Mucosa of rectum (tissue), 2 donors: ENCODE results near the gene NTN1.

ENCODE experiments used
- H3K27ac ChIP-seq, 2 donors: one replicate each; pipeline ENCODE4 v1.7.0; 2013; ENCODE audit warnings: inconsistent platforms in 2 of 2, low read depth in 2 of 2, low read length in 2 of 2
- H3K27me3 ChIP-seq, 2 donors: one replicate each; pipeline ENCODE4 v1.7.0; 2013; ENCODE audit warnings: low read length in 2 of 2; ENCODE audit not compliant: control insufficient read depth in 2 of 2, insufficient read depth in 2 of 2
- H3K36me3 ChIP-seq, 2 donors: one replicate each; pipeline ENCODE4 v1.7.0; 2013; ENCODE audit warnings: low read length in 2 of 2; ENCODE audit not compliant: control insufficient read depth in 2 of 2, insufficient read depth in 2 of 2
- H3K4me1 ChIP-seq, 2 donors: one replicate each; pipeline ENCODE4 v1.7.0; 2013; ENCODE audit warnings: low read length in 2 of 2, mild to moderate bottlenecking in 1 of 2; ENCODE audit not compliant: control insufficient read depth in 2 of 2, insufficient read depth in 2 of 2
- H3K4me3 ChIP-seq, 2 donors: one replicate each; pipeline ENCODE4 v1.7.0; 2013; ENCODE audit warnings: low read length in 2 of 2
- H3K9ac ChIP-seq, 2 donors: one replicate each; pipeline ENCODE4 v1.7.0; 2013; ENCODE audit warnings: low read length in 2 of 2, low read depth in 1 of 2, mild to moderate bottlenecking in 1 of 2
- H3K9me3 ChIP-seq, 2 donors: one replicate each; pipeline ENCODE4 v1.7.0; 2013; ENCODE audit warnings: low read length in 2 of 2; ENCODE audit not compliant: control insufficient read depth in 2 of 2
- donor health status: healthy.
- donor health status: Normal muscosa, but diverticular disease.

Gene NTN1

GRCh38 chr17:9202532-9202931 lies 181.2 kb downstream of the NTN1 start:
- Histone ChIP-seq H3K4me1 (peaks cover 17 to 19% of the 10 kb centered on the region in 2 donors), H3K9me3 (no peaks in the 10 kb centered on the region), H3K36me3 (no peaks in the 10 kb centered on the region), H3K9ac (no peak overlapping the region), H3K27me3 (no peaks in the 10 kb centered on the region), H3K4me3 (no peak overlapping the region), H3K27ac (no peak overlapping the region)

- H3K9ac ChIP-seq: no peak overlapping the region
- no peaks in the 10 kb centered on the region for H3K27me3 ChIP-seq
- no peaks in the 10 kb centered on the region for H3K9me3 ChIP-seq
- H3K36me3 ChIP-seq: no peaks in the 10 kb centered on the region
- no peak overlapping the region for H3K4me3 ChIP-seq
- peaks cover 18 to 22% of the 10 kb centered on the region in 2 donors for H3K4me1 ChIP-seq
- no peak overlapping the region for H3K27ac ChIP-seq
Measured at GRCh38 chr17:9203771-9204425, 182.6 kb downstream of the NTN1 start.

- H3K4me1 ChIP-seq: peaks cover 18 to 22% of the 10 kb centered on the region in 2 donors
- no peak overlapping the region for H3K27ac ChIP-seq
- no peaks in the 10 kb centered on the region for H3K36me3 ChIP-seq
Measured at GRCh38 chr17:9204637-9205329, 183.5 kb downstream of the NTN1 start.

GRCh38 chr17:9205520-9206409 lies 184.5 kb downstream of the NTN1 start:
- Histone ChIP-seq H3K36me3 (no peaks in the 10 kb centered on the region), H3K9me3 (no peaks in the 10 kb centered on the region), H3K27ac (peak overlapping the region; percentile 48 to 67), H3K4me1 (peaks cover 18 to 22% of the 10 kb centered on the region in 2 donors), H3K4me3 (no peak overlapping the region), H3K9ac (no peak overlapping the region), H3K27me3 (no peaks in the 10 kb centered on the region)

More at GRCh38 chr17:9204637-9205329, 183.5 kb downstream of the NTN1 start:
- Histone ChIP-seq H3K4me3 (no peak overlapping the region), H3K9me3 (no peaks in the 10 kb centered on the region), H3K9ac (no peak overlapping the region), H3K27me3 (no peaks in the 10 kb centered on the region)

- Histone ChIP-seq H3K36me3 (no peaks in the 10 kb centered on the region), H3K9ac (peak overlapping the region in 1 of 2 donors; percentile 57), H3K4me1 (peaks cover 18 to 22% of the 10 kb centered on the region in 2 donors), H3K27me3 (no peaks in the 10 kb centered on the region), H3K4me3 (peak overlapping the region in 1 of 2 donors; percentile 57), H3K9me3 (no peaks in the 10 kb centered on the region), H3K27ac (peak overlapping the region; percentile 48 to 67)
Measured at GRCh38 chr17:9206410-9206703, 185.0 kb downstream of the NTN1 start.

GRCh38 chr17:9206741-9207332 lies 185.5 kb downstream of the NTN1 start:
- H3K9me3 ChIP-seq: no peaks in the 10 kb centered on the region
- H3K4me3 ChIP-seq: peak overlapping the region in 1 of 2 donors; percentile 57
- H3K36me3 ChIP-seq: no peaks in the 10 kb centered on the region
- peak overlapping the region; percentile 24 to 57 for H3K9ac ChIP-seq
- no peaks in the 10 kb centered on the region for H3K27me3 ChIP-seq
- peak overlapping the region; percentile 48 to 67 for H3K27ac ChIP-seq
- H3K4me1 ChIP-seq: peaks cover 18 to 22% of the 10 kb centered on the region in 2 donors

- Histone ChIP-seq H3K27me3 (no peaks in the 10 kb centered on the region), H3K4me1 (peaks cover 18 to 22% of the 10 kb centered on the region in 2 donors), H3K4me3 (no peak overlapping the region), H3K9me3 (no peaks in the 10 kb centered on the region), H3K27ac (no peak overlapping the region), H3K36me3 (no peaks in the 10 kb centered on the region), H3K9ac (no peak overlapping the region)
Measured at GRCh38 chr17:9208381-9209105, 187.2 kb downstream of the NTN1 start.

GRCh38 chr17:9209347-9209746 lies 188.0 kb downstream of the NTN1 start:
- H3K4me1 ChIP-seq: peaks cover 18 to 22% of the 10 kb centered on the region in 2 donors
- H3K9me3 ChIP-seq: no peaks in the 10 kb centered on the region
- H3K4me3 ChIP-seq: no peak overlapping the region
- H3K27me3 ChIP-seq: no peaks in the 10 kb centered on the region
- H3K36me3 ChIP-seq: no peaks in the 10 kb centered on the region
- H3K27ac ChIP-seq: no peak overlapping the region
- no peak overlapping the region for H3K9ac ChIP-seq

GRCh38 chr17:9209781-9210370 lies 188.6 kb downstream of the NTN1 start:
- no peak overlapping the region for H3K27ac ChIP-seq
- no peaks in the 10 kb centered on the region for H3K36me3 ChIP-seq
- H3K4me1 ChIP-seq: peaks cover 18 to 22% of the 10 kb centered on the region in 2 donors
- H3K4me3 ChIP-seq: no peak overlapping the region
- H3K9ac ChIP-seq: no peak overlapping the region
- no peaks in the 10 kb centered on the region for H3K27me3 ChIP-seq
- H3K9me3 ChIP-seq: no peaks in the 10 kb centered on the region
